Bronchial epithelial cell (primary cell): ENCODE data around the gene ARHGAP8. TPM values are rescaled to one million over a fixed set of nuclear protein-coding genes. Genes with fewer than 3 reads are reported as not detected.

Experiments used
- DNase-seq: peaks from one replicate; pipeline ENCODE4 v3.0.0-alpha.2; 2010; ENCODE audit warnings: low read depth
- FAIRE-seq: peaks from 2 replicates; lab custom pipeline; 2011; peaks lifted over from hg19 to GRCh38; lab: Jason Lieb, UNC
- H3K27me3 ChIP-seq: 2 replicates; pipeline ENCODE4 v1.5.1; 2011; ENCODE audit warnings: low read length; ENCODE audit not compliant: control insufficient read depth, insufficient read depth
- H3K36me3 ChIP-seq: 2 replicates; pipeline ENCODE4 v1.5.1; 2011; ENCODE audit warnings: low read length; ENCODE audit not compliant: control insufficient read depth, insufficient read depth
- H3K4me3 ChIP-seq: 2 replicates; pipeline ENCODE4 v1.5.1; 2011; ENCODE audit warnings: mild to moderate bottlenecking, low read depth, low read length, control low read depth
- total RNA-seq: library from RNA; depleted of rRNA; stranded (reverse); fragments of >200 nt; gene quantifications from 2 replicates; pipeline ENCODE4 v1.2.1, GENCODE V29; 2014
- TF ChIP-seq, protein P1 (sequence below): IDR thresholded peaks from 2 replicates; pipeline ENCODE4 v1.5.1; 2011; ENCODE audit warnings: mild to moderate bottlenecking, moderate library complexity, low read length, control low read depth, inconsistent platforms; ENCODE audit not compliant: insufficient read depth, severe bottlenecking

The ARHGAP8 gene
- total RNA-seq, 1 donor from 2014 or later, result 15.0 TPM

DNA sequence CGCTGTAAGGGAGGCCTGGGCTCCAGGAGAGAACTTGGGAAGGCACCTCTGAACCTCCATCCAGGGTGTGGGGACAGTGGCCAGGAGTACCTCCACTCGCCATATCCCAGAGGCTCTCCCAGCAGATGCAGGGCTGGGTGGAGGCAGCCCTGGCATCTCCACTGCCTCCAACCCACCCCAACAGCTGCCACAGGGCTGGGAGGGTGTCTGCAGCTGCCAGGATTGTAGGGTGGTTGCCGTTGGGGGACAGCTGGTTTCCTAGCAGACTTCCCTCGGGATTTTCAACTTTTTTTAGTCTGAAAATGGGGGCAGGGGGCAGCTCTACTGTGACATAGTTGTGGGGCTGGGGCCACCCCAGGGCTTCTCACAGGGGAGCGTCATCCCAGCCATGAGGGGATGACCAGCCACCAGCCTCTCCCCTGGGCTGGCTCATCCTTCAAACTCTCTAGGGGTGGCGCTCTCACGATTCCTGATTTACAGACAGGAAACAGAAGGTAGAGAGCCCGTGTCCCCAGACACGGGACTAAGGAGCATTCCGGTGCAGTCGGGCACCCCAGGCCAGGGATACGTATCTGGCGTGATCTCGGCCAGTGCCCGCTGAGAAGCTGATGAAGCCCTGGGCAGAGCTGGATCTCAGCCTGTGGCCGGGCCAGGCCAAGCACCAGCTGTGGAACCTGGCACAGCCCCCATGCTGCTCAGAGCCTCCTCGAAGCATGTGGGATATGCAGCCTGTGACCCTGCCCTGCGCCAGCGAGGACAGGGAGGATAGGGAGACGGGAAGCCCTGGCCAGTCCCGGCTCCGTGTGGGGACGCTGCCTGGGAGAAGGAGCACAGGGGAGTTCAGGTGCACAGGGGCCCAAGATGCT lies 40.5 kb upstream of the ARHGAP8 start:
- FAIRE-seq, result no peak
- Histone ChIP-seq H3K4me3 (no peak overlapping the region), H3K36me3 (peaks cover 2% of the 10 kb centered on the region), H3K27me3 (no peaks in the 10 kb centered on the region)
- TF ChIP-seq, protein P1, sequence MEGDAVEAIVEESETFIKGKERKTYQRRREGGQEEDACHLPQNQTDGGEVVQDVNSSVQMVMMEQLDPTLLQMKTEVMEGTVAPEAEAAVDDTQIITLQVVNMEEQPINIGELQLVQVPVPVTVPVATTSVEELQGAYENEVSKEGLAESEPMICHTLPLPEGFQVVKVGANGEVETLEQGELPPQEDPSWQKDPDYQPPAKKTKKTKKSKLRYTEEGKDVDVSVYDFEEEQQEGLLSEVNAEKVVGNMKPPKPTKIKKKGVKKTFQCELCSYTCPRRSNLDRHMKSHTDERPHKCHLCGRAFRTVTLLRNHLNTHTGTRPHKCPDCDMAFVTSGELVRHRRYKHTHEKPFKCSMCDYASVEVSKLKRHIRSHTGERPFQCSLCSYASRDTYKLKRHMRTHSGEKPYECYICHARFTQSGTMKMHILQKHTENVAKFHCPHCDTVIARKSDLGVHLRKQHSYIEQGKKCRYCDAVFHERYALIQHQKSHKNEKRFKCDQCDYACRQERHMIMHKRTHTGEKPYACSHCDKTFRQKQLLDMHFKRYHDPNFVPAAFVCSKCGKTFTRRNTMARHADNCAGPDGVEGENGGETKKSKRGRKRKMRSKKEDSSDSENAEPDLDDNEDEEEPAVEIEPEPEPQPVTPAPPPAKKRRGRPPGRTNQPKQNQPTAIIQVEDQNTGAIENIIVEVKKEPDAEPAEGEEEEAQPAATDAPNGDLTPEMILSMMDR, result no peak
- no peak for DNase-seq

DNA sequence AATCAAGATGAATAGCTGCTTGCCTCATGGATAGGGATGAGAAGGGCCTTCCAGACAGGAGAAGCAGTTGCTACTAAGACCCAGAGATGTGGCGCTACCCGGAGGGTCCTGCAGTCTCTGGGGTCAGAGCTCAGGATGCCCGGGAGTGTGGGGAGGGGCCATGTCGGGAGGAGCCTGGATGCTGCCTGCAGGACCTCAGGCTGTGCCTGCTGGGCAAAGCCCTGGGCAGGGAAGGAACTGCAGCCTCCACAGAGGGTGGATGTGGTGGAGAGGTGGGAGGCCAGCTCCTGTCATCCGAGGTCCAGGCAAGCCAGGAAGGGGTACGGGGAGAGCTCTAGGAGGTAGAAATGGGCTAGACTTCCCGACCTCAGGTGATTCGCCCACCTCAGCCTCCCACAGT lies 39.4 kb upstream of the ARHGAP8 start:
- H3K36me3 ChIP-seq, result peaks cover 2% of the 10 kb centered on the region
- FAIRE-seq (no peak), DNase-seq (no peak)
- H3K4me3 ChIP-seq, result no peak overlapping the region
- TF ChIP-seq, protein P1, result no peak
- H3K27me3 ChIP-seq, result no peaks in the 10 kb centered on the region

DNA sequence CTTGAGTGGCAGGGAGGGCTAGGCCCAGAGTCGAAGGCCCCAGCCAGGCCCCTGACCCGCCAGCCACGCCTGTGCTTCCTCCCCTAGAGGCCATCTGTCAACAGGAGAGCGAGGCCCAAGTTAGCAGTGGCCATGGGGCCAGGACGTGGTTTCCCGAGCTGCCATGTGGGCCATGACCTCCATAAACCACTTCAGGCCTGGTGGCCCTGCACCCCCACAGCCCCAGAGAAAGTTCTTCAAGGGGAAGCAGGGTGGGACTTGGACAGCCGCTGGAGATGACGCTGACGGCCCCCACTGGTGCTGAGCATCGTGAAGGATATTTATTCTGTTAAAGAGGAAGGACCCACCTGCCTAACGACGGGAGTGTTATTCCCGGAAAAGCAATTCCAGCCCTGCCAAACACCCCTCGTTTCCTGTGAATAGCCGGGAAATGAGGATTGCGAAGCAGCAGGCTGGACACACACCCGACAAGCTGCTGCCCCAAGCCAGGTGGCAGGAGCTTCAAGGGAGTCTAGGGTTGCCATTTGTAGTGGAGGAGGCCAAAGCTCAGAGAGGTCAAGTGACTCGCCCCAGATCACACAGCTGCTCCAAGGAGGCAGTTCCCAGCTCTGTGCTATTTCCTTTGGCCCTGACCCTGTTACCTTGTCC lies 37.5 kb upstream of the ARHGAP8 start:
- Histone ChIP-seq H3K4me3 (no peak overlapping the region), H3K27me3 (no peaks in the 10 kb centered on the region), H3K36me3 (peaks cover 2% of the 10 kb centered on the region)
- TF ChIP-seq, protein P1, result no peak
- DNase-seq, result no peak
- FAIRE-seq, result no peak

DNA sequence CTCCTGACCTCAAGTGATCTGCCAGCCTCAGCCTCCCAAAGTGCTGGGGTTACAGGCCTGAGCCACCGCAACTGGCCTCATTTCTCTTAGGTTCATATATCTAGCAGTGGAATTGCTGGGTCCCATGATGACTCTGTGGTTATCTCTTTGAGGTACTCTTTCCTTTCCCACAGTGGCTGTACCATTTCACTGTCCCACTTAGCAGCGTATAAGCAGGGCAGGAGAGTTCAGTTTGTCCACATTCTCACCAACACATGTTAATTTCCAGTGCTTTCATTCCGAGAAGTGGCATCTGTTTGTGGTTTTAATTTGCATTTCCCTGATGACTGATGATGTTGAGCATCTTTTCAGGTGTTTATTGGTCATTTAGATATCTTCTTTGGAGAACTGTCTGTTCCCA lies 34.0 kb upstream of the ARHGAP8 start:
- no peaks in the 10 kb centered on the region for H3K27me3 ChIP-seq
- TF ChIP-seq, protein P1, result no peak
- no peaks in the 10 kb centered on the region for H3K36me3 ChIP-seq
- H3K4me3 ChIP-seq, result no peak overlapping the region
- no peak for DNase-seq
- FAIRE-seq, result no peak

DNA sequence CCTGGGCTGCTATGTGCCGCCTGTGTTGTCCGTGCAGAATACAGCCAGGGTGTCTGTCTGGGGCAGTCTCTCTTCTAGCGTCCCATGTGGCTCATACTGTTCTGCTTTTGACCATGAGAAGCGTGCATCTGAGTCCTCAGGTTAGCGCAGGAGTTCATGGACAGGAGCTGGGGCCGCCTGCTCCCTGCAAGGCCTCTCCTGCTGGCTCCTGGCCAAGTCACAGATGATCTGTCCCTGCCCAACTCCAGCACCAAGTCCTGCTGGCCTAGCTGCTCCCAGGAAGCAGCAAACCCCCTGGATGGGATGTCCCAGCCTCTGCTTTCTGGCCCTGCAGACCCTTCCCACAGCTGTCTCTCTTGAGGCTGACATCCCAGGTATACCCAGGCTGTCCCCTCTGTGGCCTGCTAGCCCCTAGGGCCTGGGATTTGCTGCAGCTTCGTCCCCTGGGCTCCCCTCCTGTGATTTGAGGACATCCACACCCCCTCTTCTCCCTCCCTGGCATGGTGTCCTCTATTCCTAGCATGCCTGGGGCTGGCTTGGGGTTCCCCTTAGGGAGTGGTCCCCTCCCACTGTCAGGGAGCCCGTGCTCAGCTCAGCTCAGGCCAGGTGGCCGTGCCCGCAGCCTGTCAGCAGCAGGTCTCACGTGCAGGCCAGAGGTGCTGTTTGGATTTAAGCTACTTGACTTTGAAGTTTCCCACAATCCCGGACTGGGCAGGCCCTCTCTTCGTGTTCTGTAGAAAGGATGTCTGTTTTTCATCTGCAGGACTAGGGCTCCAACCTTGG lies 32.6 kb upstream of the ARHGAP8 start:
- FAIRE-seq (no peak), DNase-seq (no peak)
- TF ChIP-seq, protein P1, result no peak
- no peaks in the 10 kb centered on the region for H3K27me3 ChIP-seq
- H3K36me3 ChIP-seq, result no peaks in the 10 kb centered on the region
- no peak overlapping the region for H3K4me3 ChIP-seq
